HG02798 (cell line): ENCODE results near the gene CACNA1B.

Experiments used
- ATAC-seq: cut with Tn5 transposase; IDR thresholded peaks from one replicate; pipeline ENCODE4 v1.9.1; 2021; ENCODE audit warnings: mild to moderate bottlenecking; ENCODE audit not compliant: unreplicated experiment, poor library complexity

CACNA1B gene

GRCh38 chr9:137917795-137918194 is 40.2 kb downstream of the CACNA1B start:
- no peak for ATAC-seq

- ATAC-seq: no peak
Observed at GRCh38 chr9:137918331-137919094, 40.9 kb downstream of the CACNA1B start.

GRCh38 chr9:137919095-137919465 is 41.5 kb downstream of the CACNA1B start:
- ATAC-seq: no peak

GRCh38 chr9:137919649-137920141 is 42.1 kb downstream of the CACNA1B start:
- ATAC-seq: no peak

GRCh38 chr9:137920753-137921152 is 43.2 kb downstream of the CACNA1B start:
- ATAC-seq: no peak

GRCh38 chr9:137924169-137924568 is 46.6 kb downstream of the CACNA1B start:
- ATAC-seq: no peak

- ATAC-seq: no peak
Observed at GRCh38 chr9:137924761-137925369, 47.3 kb downstream of the CACNA1B start.

- no peak for ATAC-seq
Observed at GRCh38 chr9:137943655-137944054, 66.1 kb downstream of the CACNA1B start.

- no peak for ATAC-seq
Observed at GRCh38 chr9:137945581-137945980, 68.0 kb downstream of the CACNA1B start.

- no peak for ATAC-seq
Observed at GRCh38 chr9:137946993-137947392, 69.4 kb downstream of the CACNA1B start.

- ATAC-seq: no peak
Observed at GRCh38 chr9:137948642-137949041, 71.1 kb downstream of the CACNA1B start.

- no peak for ATAC-seq
Observed at GRCh38 chr9:137949260-137949659, 71.7 kb downstream of the CACNA1B start.

- ATAC-seq: no peak
Observed at GRCh38 chr9:137951107-137951506, 73.5 kb downstream of the CACNA1B start.

- no peak for ATAC-seq
Observed at GRCh38 chr9:137951597-137952490, 74.3 kb downstream of the CACNA1B start.

- no peak for ATAC-seq
Observed at GRCh38 chr9:137952976-137953666, 75.5 kb downstream of the CACNA1B start.

- ATAC-seq: no peak
Observed at GRCh38 chr9:137953683-137954438, 76.3 kb downstream of the CACNA1B start.

GRCh38 chr9:137955224-137955570 is 77.6 kb downstream of the CACNA1B start:
- no peak for ATAC-seq

GRCh38 chr9:137955586-137955985 is 78.0 kb downstream of the CACNA1B start:
- ATAC-seq: no peak

- ATAC-seq: no peak
Observed at GRCh38 chr9:137956039-137956438, 78.5 kb downstream of the CACNA1B start.
